Duodenal mucosa (tissue), 2 donors: ENCODE results near the gene ANTXR1.

Experiments
- H3K27ac ChIP-seq: one replicate; pipeline ENCODE4 v1.7.0; 2013; ENCODE audit warnings: low read depth, low read length
- H3K27me3 ChIP-seq, 2 donors: one replicate each; pipeline ENCODE4 v1.7.0; 2013; ENCODE audit warnings: low read length in 2 of 2, control low read depth in 1 of 2; ENCODE audit not compliant: insufficient read depth in 2 of 2, control insufficient read depth in 1 of 2
- H3K36me3 ChIP-seq, 2 donors: one replicate each; pipeline ENCODE4 v1.7.0; 2013; ENCODE audit warnings: low read length in 2 of 2, control low read depth in 1 of 2; ENCODE audit not compliant: insufficient read depth in 2 of 2, control insufficient read depth in 1 of 2
- H3K4me1 ChIP-seq, 2 donors: one replicate each; pipeline ENCODE4 v1.7.0; 2013; ENCODE audit warnings: low read length in 2 of 2, control low read depth in 1 of 2; ENCODE audit not compliant: insufficient read depth in 2 of 2, control insufficient read depth in 1 of 2
- H3K4me3 ChIP-seq, 2 donors: one replicate each; pipeline ENCODE4 v1.7.0; 2013; ENCODE audit warnings: low read length in 2 of 2, low read depth in 1 of 2
- H3K9ac ChIP-seq, 2 donors: one replicate each; pipeline ENCODE4 v1.7.0; 2013; ENCODE audit warnings: low read length in 2 of 2, low read depth in 1 of 2
- H3K9me3 ChIP-seq, 2 donors: one replicate each; pipeline ENCODE4 v1.7.0; 2013; ENCODE audit warnings: low read length in 2 of 2, control low read depth in 1 of 2; ENCODE audit not compliant: control insufficient read depth in 1 of 2

ANTXR1 gene

DNA sequence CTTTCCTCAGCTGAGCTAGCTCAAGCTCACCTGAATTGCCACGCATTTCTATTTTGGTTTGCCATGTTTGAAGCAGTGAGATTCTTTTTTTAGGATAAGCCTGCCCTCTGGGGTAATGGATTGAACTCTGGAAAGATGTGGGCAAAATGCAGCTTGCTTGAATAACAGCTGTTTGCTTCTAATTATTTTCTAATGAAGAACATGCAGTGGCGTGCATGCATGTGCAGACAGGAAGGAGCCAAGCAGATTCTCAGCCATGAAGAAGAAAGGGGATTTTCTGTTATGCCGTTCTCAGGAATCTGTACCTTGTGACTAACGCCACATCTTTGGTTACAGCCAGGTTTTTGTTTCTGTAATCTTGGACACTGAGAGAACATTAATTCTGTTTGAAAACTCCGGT, 171.2 kb downstream of the ANTXR1 start:
- Histone ChIP-seq H3K36me3 (peaks cover 0 to 2% of the 10 kb centered on the region in 2 donors), H3K4me3 (no peak overlapping the region), H3K4me1 (no peaks in the 10 kb centered on the region), H3K9ac (no peak overlapping the region), H3K9me3 (no peaks in the 10 kb centered on the region), H3K27me3 (no peaks in the 10 kb centered on the region), H3K27ac (no peak overlapping the region)

DNA sequence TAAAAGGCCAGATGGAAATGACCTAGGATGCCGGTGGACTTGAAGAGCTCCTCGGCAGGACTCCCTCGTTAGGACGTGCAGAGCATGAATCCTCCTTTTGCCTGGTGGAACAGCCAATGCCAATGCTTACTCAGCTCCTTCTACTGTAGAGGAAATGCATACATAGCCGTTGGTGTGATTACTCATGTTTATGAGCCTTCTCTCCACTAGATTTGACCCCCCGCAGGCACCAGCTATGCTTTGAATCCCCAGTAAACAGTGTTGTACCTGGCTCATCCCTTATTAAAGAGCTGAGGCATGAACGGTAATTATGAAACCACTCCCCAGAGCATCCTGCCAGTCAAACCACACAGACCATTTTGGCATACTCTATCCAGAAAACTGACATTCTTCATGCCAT, 172.8 kb downstream of the ANTXR1 start:
- no peak overlapping the region for H3K27ac ChIP-seq
- H3K27me3 ChIP-seq = no peaks in the 10 kb centered on the region
- H3K36me3 ChIP-seq = peaks cover 0 to 2% of the 10 kb centered on the region in 2 donors
- H3K9me3 ChIP-seq = no peaks in the 10 kb centered on the region
- H3K4me3 ChIP-seq = no peak overlapping the region
- H3K9ac ChIP-seq = no peak overlapping the region
- no peaks in the 10 kb centered on the region for H3K4me1 ChIP-seq

DNA sequence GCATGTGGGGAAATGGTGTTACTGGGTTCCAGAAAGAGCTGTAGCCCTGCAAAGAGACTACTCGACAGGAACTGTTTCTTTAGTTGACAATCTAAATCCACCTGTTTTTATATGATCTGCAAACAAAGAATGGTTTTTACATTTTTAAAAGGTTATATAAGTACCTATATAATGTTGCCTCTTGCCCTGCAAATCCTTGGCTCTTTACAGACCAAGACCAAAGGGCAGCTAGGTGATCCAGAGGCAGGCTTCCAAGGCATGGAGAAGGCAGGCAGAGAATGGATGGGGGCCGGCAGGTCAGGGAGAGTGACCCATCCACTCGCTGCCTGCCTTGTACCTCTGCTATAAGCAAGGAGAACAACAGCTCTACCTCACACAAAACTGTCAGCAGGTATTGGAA, 173.6 kb downstream of the ANTXR1 start:
- H3K27me3 ChIP-seq = no peaks in the 10 kb centered on the region
- no peak overlapping the region for H3K27ac ChIP-seq
- no peaks in the 10 kb centered on the region for H3K4me1 ChIP-seq
- H3K9ac ChIP-seq = no peak overlapping the region
- peaks cover 0 to 2% of the 10 kb centered on the region in 2 donors for H3K36me3 ChIP-seq
- H3K9me3 ChIP-seq = no peaks in the 10 kb centered on the region
- no peak overlapping the region for H3K4me3 ChIP-seq

DNA sequence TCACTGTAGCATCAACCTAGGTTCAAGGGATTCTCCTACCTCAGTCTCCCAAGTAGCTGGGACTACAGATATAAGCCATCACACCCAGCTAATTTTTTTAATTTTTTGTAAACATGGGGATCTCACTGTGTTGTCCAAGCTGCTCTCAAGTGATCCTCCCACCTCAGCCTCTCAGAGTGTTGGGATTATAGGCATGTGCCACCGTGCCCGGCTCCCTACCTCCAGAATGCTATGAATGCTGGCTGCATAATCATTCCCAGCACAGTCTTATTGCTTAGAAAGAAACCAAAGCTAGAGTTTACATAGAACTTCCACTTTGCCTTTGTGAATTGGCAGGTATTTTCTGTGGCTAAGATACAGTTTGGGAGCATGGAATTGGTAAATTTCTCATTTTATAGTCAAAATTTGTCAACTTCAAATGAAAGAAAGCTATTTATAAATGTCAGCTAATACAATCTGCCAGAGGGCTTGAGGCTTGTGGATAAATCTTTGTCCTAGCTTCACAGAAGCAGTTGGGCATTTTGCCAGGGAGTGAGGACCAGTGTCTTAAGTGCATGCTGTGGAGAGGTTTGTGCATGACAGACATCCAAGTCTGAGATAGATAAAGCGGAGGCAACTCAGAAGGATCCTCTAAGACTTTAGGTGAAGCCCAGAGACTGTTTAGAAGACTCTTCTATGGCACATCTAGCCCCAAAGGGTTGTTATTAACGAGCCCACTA, 175.4 kb downstream of the ANTXR1 start:
- Histone ChIP-seq H3K4me3 (no peak overlapping the region), H3K9me3 (no peaks in the 10 kb centered on the region), H3K36me3 (no peaks in the 10 kb centered on the region), H3K4me1 (no peaks in the 10 kb centered on the region), H3K27me3 (no peaks in the 10 kb centered on the region), H3K27ac (no peak overlapping the region), H3K9ac (no peak overlapping the region)

DNA sequence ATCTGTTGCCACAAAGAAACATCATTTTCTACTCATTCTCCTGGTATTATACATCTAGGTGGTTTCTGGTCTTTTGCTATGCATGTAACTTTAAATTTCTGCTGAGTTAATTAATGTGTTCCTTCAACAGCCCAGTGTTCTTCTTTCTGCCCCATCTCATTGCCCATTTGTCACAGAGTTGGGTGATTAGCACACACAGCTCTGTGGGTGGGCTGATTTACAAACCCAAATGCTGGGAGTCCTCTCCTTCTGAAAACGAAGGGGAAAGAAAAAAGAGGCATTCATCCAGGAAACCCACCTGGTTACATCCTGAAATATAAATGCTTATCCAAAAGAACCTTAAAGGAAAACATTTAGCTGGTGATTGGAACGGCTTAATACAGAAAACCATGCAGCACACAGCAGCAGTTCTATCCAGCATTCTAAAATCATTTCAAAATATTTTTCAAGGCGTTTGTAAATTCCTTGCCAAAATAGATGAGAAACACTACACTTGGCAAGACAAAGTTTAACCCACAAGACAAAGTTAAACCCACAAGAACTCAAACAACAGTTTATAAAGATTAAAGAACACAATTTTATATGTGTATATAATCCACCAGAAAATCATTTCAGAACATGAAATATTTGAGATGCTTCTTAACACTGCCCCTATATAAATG, 177.9 kb downstream of the ANTXR1 start:
- Histone ChIP-seq H3K36me3 (no peaks in the 10 kb centered on the region), H3K4me1 (no peaks in the 10 kb centered on the region), H3K27me3 (no peaks in the 10 kb centered on the region), H3K9me3 (no peaks in the 10 kb centered on the region), H3K4me3 (no peak overlapping the region), H3K9ac (no peak overlapping the region), H3K27ac (no peak overlapping the region)

DNA sequence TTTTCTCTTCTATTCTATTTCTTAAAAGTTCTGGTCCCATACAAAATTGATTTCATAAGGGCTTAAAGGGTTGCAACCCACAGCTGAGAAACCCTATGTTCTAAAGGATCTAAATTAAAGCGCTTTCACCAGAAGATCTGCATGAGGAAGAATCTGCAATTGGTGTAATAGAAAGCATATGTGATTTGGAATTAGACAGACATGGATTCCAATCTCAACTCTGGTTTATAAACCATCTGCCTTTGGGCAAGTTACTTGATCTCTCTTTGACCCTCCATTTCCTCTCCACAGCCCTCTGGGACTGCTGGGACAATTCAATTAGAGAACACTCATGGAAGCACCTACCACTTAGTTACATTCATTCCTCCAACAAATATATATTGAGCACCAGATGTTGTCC, 178.7 kb downstream of the ANTXR1 start:
- Histone ChIP-seq H3K9ac (no peak overlapping the region), H3K36me3 (no peaks in the 10 kb centered on the region), H3K27ac (no peak overlapping the region)

DNA sequence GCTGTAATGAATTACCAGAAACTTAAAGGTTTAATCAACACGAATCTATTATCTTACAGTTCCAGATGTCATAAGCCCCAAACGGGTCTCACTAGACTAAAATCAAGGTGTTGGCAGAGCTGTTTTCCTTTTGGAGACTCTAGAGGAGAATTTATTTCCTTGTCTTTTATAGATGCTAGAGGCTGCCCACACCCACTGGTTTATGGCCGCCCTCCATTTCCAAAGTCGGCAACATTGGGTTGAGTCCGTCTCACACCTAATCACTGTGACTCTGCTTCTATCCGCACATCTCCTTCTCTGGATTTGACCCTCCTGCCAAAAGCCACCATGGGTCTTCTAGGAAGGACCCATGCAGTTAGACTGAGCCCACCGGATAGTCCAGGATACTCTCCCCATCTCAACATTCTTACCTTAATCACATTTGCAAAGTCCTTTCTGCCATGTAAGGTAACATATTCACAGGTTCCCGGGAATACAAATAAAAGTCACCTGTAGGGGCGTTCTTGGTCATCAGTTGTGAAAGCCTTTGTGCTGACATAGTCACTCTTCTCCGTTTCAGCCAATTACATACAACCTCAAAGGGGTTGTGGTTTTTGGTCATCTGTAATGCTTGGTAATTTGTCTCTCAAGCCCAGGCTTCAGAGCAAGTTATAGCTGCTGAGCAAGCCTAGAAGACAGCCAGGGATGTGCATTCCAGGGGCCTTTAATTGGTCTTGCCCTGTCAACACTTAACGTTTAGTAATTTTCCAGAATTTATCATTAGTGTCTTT, 179.4 kb downstream of the ANTXR1 start:
- H3K9me3 ChIP-seq = no peaks in the 10 kb centered on the region
- H3K36me3 ChIP-seq = no peaks in the 10 kb centered on the region
- H3K4me3 ChIP-seq = no peak overlapping the region
- H3K9ac ChIP-seq = no peak overlapping the region
- H3K4me1 ChIP-seq = peaks cover 0 to 4% of the 10 kb centered on the region in 2 donors
- no peak overlapping the region for H3K27ac ChIP-seq
- H3K27me3 ChIP-seq = no peaks in the 10 kb centered on the region

More for the DNA sequence above, 178.7 kb downstream of the ANTXR1 start:
- peaks cover 0 to 4% of the 10 kb centered on the region in 2 donors for H3K4me1 ChIP-seq
- no peak overlapping the region for H3K4me3 ChIP-seq
- no peaks in the 10 kb centered on the region for H3K27me3 ChIP-seq
- H3K9me3 ChIP-seq = no peaks in the 10 kb centered on the region

DNA sequence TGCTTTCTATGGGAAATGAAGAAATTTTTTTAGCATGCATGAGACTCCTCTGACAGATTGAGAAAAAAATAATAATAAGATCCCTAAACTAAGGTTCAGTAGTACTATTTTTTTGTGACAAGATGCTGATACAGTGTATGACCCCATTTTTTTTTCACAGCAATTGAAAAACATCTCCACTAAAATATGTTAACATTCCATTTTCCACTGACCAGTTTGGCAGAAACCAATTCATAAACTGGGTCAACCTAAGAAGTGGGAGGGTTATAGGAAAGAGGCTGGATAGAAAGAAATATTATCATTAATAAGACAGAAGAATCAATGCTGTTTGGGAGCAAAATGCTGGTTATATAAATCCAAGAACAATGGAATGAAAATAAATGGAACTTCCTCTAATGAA, 182.7 kb downstream of the ANTXR1 start:
- peaks cover 4 to 7% of the 10 kb centered on the region in 2 donors for H3K4me1 ChIP-seq
- no peak overlapping the region for H3K27ac ChIP-seq
- H3K9me3 ChIP-seq = no peaks in the 10 kb centered on the region
- no peaks in the 10 kb centered on the region for H3K27me3 ChIP-seq
- H3K4me3 ChIP-seq = no peak overlapping the region
- H3K9ac ChIP-seq = no peak overlapping the region
- H3K36me3 ChIP-seq = no peaks in the 10 kb centered on the region

DNA sequence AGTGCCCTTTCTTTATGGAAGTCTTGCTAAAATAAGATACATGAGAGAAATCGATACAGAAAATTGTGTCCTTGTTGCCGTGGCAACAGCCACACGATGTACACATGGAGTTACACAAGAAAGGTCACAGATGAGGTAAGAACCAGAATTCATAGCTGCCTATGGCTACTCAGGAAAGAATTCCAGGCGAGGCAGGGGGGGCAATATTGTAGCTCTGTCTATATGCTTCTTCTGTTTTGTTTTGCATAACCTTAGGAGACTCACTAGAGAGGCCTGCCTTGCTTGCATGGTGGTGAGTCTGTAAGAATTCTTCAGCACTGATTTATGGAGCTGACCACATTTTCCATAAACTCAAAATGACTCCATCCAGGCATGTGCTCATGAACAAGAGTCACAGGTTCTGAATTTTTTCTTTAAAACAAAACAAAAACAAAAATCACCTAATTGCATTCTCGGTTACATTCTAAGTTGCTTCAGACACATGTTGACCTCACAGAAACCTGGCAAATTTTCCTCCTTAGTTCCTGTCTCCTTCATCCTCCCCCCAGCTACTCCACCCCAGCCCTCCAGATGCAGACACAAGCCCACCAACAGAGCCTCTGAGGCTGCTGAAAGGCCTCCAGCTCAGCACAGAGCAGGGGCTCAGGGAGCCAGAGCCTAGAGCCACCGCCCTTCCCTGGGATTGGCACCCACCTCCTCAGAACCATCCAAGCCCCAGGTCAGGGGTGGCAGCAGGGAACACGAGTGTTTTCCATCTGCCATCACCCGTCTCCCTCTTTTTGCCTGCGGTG, 183.5 kb downstream of the ANTXR1 start:
- H3K27ac ChIP-seq = peak overlapping the region; percentile 13

More for the DNA sequence above, 183.5 kb downstream of the ANTXR1 start:
- H3K4me1 ChIP-seq = peaks cover 4 to 7% of the 10 kb centered on the region in 2 donors
- no peaks in the 10 kb centered on the region for H3K9me3 ChIP-seq
- no peak overlapping the region for H3K4me3 ChIP-seq
- no peaks in the 10 kb centered on the region for H3K36me3 ChIP-seq
- no peaks in the 10 kb centered on the region for H3K27me3 ChIP-seq
- H3K9ac ChIP-seq = no peak overlapping the region
